Activated naive CD8-positive, alpha-beta T cell treated with anti-CD3 and anti-CD28 coated beads, Interleukin-2, amount 10 ng/mL, durations not matched to agents 7 days and 5 days (primary cell): ENCODE results near the gene IGSF9B. TPM values are rescaled to one million over a fixed set of nuclear protein-coding genes. Genes with fewer than 3 reads are reported as not detected.

Experiments
- ATAC-seq: fragments of 150-1000 bp; cut with Tn5 transposase; one replicate; pipeline ENCODE4 v1.10.0; 2021; ENCODE audit warnings: low read depth, moderate library complexity
- POLR2A ChIA-PET: fragments of 350-600 bp; sonication (Branson Sonifier 250); formaldehyde crosslinking; loops from one replicate; lab custom pipeline; 2021; ENCODE audit warnings: antibody characterized with exemption; lab: Charles Lee
- DNase-seq: peaks from one replicate; pipeline ENCODE4 v3.0.0; 2021
- H3K27ac Mint-ChIP-seq: one replicate; pipeline ENCODE4 v1.8.0; 2022; ENCODE audit warnings: mild to moderate bottlenecking, mixed read lengths
- H3K27me3 Mint-ChIP-seq: one replicate; pipeline ENCODE4 v1.8.0; 2022; ENCODE audit warnings: mild to moderate bottlenecking, moderate library complexity, mixed read lengths
- H3K36me3 Mint-ChIP-seq: one replicate; pipeline ENCODE4 v1.8.0; 2021; ENCODE audit warnings: mild to moderate bottlenecking, mixed read lengths
- H3K4me1 Mint-ChIP-seq: one replicate; pipeline ENCODE4 v1.8.0; 2021; ENCODE audit warnings: mixed read lengths
- H3K4me3 Mint-ChIP-seq: one replicate; pipeline ENCODE4 v1.8.0; 2022; ENCODE audit warnings: mild to moderate bottlenecking, moderate library complexity, mixed read lengths
- H3K9me3 Mint-ChIP-seq: one replicate; pipeline ENCODE4 v1.8.0; 2021; ENCODE audit warnings: mixed read lengths
- total RNA-seq, 2 experiments: library from RNA; stranded (reverse); gene quantifications; one replicate each; pipeline ENCODE4 v1.2.3, GENCODE V29; 2021

The IGSF9B gene
- total RNA-seq, 2 experiments from 2014 or later = 91.8 to 99.7 TPM

GRCh38 chr11:133901999-133902398 is 54.8 kb downstream of the IGSF9B start:
- H3K9me3 Mint-ChIP-seq = no peaks in the 10 kb centered on the region
- no peak overlapping the region for H3K27ac Mint-ChIP-seq
- ATAC-seq (no peak), DNase-seq (no peak)
- H3K4me1 Mint-ChIP-seq = peaks cover 7% of the 10 kb centered on the region
- H3K36me3 Mint-ChIP-seq = peaks cover 25% of the 10 kb centered on the region
- H3K27me3 Mint-ChIP-seq = no peaks in the 10 kb centered on the region
- POLR2A ChIA-PET = no interaction called here
- no peak overlapping the region for H3K4me3 Mint-ChIP-seq

- no peak overlapping the region for H3K4me3 Mint-ChIP-seq
- no peaks in the 10 kb centered on the region for H3K9me3 Mint-ChIP-seq
- peaks cover 7% of the 10 kb centered on the region for H3K4me1 Mint-ChIP-seq
- POLR2A ChIA-PET = no interaction called here
- peaks cover 25% of the 10 kb centered on the region for H3K36me3 Mint-ChIP-seq
- no peaks in the 10 kb centered on the region for H3K27me3 Mint-ChIP-seq
- DNase-seq (peak; percentile 3), ATAC-seq (no peak)
- no peak overlapping the region for H3K27ac Mint-ChIP-seq
Observed at GRCh38 chr11:133901316-133901715, 55.5 kb downstream of the IGSF9B start.

- no peak overlapping the region for H3K27ac Mint-ChIP-seq
- no peak overlapping the region for H3K4me3 Mint-ChIP-seq
- H3K9me3 Mint-ChIP-seq = no peaks in the 10 kb centered on the region
- peak; percentile 14 for DNase-seq
- H3K4me1 Mint-ChIP-seq = peaks cover 7% of the 10 kb centered on the region
- no peak for ATAC-seq
- no peaks in the 10 kb centered on the region for H3K27me3 Mint-ChIP-seq
- H3K36me3 Mint-ChIP-seq = peaks cover 18% of the 10 kb centered on the region
- POLR2A ChIA-PET = no interaction called here
Observed at GRCh38 chr11:133900176-133901105, 56.3 kb downstream of the IGSF9B start.

- Mint-ChIP-seq H3K4me1 (peaks cover 4% of the 10 kb centered on the region), H3K4me3 (no peak overlapping the region), H3K9me3 (no peaks in the 10 kb centered on the region), H3K36me3 (peaks cover 13% of the 10 kb centered on the region), H3K27me3 (no peaks in the 10 kb centered on the region), H3K27ac (no peak overlapping the region)
- POLR2A ChIA-PET = no interaction called here
- DNase-seq = peak; percentile 21
- ATAC-seq = no peak
Observed at GRCh38 chr11:133898770-133899115, 58.0 kb downstream of the IGSF9B start.

- POLR2A ChIA-PET = no interaction called here
- Mint-ChIP-seq H3K36me3 (peaks cover 13% of the 10 kb centered on the region), H3K9me3 (no peaks in the 10 kb centered on the region), H3K27me3 (no peaks in the 10 kb centered on the region), H3K4me1 (peaks cover 4% of the 10 kb centered on the region), H3K27ac (no peak overlapping the region), H3K4me3 (no peak overlapping the region)
- ATAC-seq = no peak
- peak; percentile 4 for DNase-seq
Observed at GRCh38 chr11:133898031-133898769, 58.6 kb downstream of the IGSF9B start.

GRCh38 chr11:133897331-133897650 is 59.5 kb downstream of the IGSF9B start:
- H3K4me3 Mint-ChIP-seq = no peak overlapping the region
- peaks cover 13% of the 10 kb centered on the region for H3K36me3 Mint-ChIP-seq
- no peak for DNase-seq
- no peak overlapping the region for H3K27ac Mint-ChIP-seq
- peaks cover 4% of the 10 kb centered on the region for H3K4me1 Mint-ChIP-seq
- no peaks in the 10 kb centered on the region for H3K27me3 Mint-ChIP-seq
- H3K9me3 Mint-ChIP-seq = no peaks in the 10 kb centered on the region
- no peak for ATAC-seq
- POLR2A ChIA-PET = no interaction called here

GRCh38 chr11:133896642-133897330 is 60.0 kb downstream of the IGSF9B start:
- no peaks in the 10 kb centered on the region for H3K9me3 Mint-ChIP-seq
- no peak for DNase-seq
- ATAC-seq = no peak
- H3K27me3 Mint-ChIP-seq = peaks cover 3% of the 10 kb centered on the region
- H3K36me3 Mint-ChIP-seq = peaks cover 13% of the 10 kb centered on the region
- no peak overlapping the region for H3K27ac Mint-ChIP-seq
- POLR2A ChIA-PET = no interaction called here
- no peak overlapping the region for H3K4me3 Mint-ChIP-seq
- peaks cover 4% of the 10 kb centered on the region for H3K4me1 Mint-ChIP-seq

- no peak overlapping the region for H3K27ac Mint-ChIP-seq
- peaks cover 13% of the 10 kb centered on the region for H3K36me3 Mint-ChIP-seq
- POLR2A ChIA-PET = no interaction called here
Observed at GRCh38 chr11:133896028-133896427, 60.7 kb downstream of the IGSF9B start.

GRCh38 chr11:133895551-133895950 is 61.2 kb downstream of the IGSF9B start:
- Mint-ChIP-seq H3K27me3 (peaks cover 7% of the 10 kb centered on the region), H3K4me1 (peaks cover 4% of the 10 kb centered on the region), H3K9me3 (no peaks in the 10 kb centered on the region), H3K4me3 (no peak overlapping the region), H3K27ac (no peak overlapping the region), H3K36me3 (peaks cover 13% of the 10 kb centered on the region)
- POLR2A ChIA-PET = no interaction called here
- ATAC-seq (no peak), DNase-seq (no peak)

More at GRCh38 chr11:133896028-133896427, 60.7 kb downstream of the IGSF9B start:
- Mint-ChIP-seq H3K9me3 (no peaks in the 10 kb centered on the region), H3K4me3 (no peak overlapping the region), H3K4me1 (peaks cover 4% of the 10 kb centered on the region), H3K27me3 (peaks cover 5% of the 10 kb centered on the region)
- DNase-seq (no peak), ATAC-seq (no peak)

GRCh38 chr11:133895061-133895479 is 61.7 kb downstream of the IGSF9B start:
- Mint-ChIP-seq H3K4me3 (no peak overlapping the region), H3K4me1 (peaks cover 4% of the 10 kb centered on the region), H3K27ac (no peak overlapping the region), H3K36me3 (peaks cover 13% of the 10 kb centered on the region), H3K9me3 (no peaks in the 10 kb centered on the region), H3K27me3 (peaks cover 9% of the 10 kb centered on the region)
- DNase-seq = no peak
- no peak for ATAC-seq
- POLR2A ChIA-PET = no interaction called here

GRCh38 chr11:133893381-133893780 is 63.4 kb downstream of the IGSF9B start:
- H3K27me3 Mint-ChIP-seq = peaks cover 11% of the 10 kb centered on the region
- H3K27ac Mint-ChIP-seq = no peak overlapping the region

GRCh38 chr11:133892584-133893380 is 64.0 kb downstream of the IGSF9B start:
- Mint-ChIP-seq H3K27me3 (peaks cover 16% of the 10 kb centered on the region), H3K4me3 (no peak overlapping the region), H3K36me3 (peaks cover 3% of the 10 kb centered on the region), H3K9me3 (no peaks in the 10 kb centered on the region), H3K27ac (no peak overlapping the region), H3K4me1 (no peaks in the 10 kb centered on the region)
- ATAC-seq = no peak
- DNase-seq = no peak
- POLR2A ChIA-PET = no interaction called here

More at GRCh38 chr11:133893381-133893780, 63.4 kb downstream of the IGSF9B start:
- no peak overlapping the region for H3K4me3 Mint-ChIP-seq
- POLR2A ChIA-PET = no interaction called here
- DNase-seq (no peak), ATAC-seq (no peak)
- H3K9me3 Mint-ChIP-seq = no peaks in the 10 kb centered on the region
- no peaks in the 10 kb centered on the region for H3K4me1 Mint-ChIP-seq
- peaks cover 5% of the 10 kb centered on the region for H3K36me3 Mint-ChIP-seq

- DNase-seq (no peak), ATAC-seq (no peak)
- no peaks in the 10 kb centered on the region for H3K4me1 Mint-ChIP-seq
- H3K27me3 Mint-ChIP-seq = peaks cover 21% of the 10 kb centered on the region
- no peaks in the 10 kb centered on the region for H3K36me3 Mint-ChIP-seq
- no peaks in the 10 kb centered on the region for H3K9me3 Mint-ChIP-seq
- no peak overlapping the region for H3K27ac Mint-ChIP-seq
- POLR2A ChIA-PET = no interaction called here
- H3K4me3 Mint-ChIP-seq = no peak overlapping the region
Observed at GRCh38 chr11:133892126-133892525, 64.6 kb downstream of the IGSF9B start.
